ENCODE results near the gene FRMPD4. TPM values are rescaled to one million over a fixed set of nuclear protein-coding genes. Genes with fewer than 3 reads are reported as not detected.
"Not testable (repeated sequence)": the region's sequence is repeated elsewhere in the genome, so short reads cannot be mapped to it uniquely, and the experiment has no call there.

Gene FRMPD4
- total and polyA plus RNA-seq, 2 experiments from 2014 or later, result 0.19 to 0.80 TPM

- DNase-seq (ENCODE audit: low spot score), result peak; percentile 49
- H3K4me1 Mint-ChIP-seq, result peaks cover 1% of the 10 kb centered on the region; the same call in 1 of the 3 replicates
Observed at GRCh38 chrX:12497832-12498591, 359.7 kb downstream of the FRMPD4 start.

GRCh38 chrX:12505127-12505526 is 366.9 kb downstream of the FRMPD4 start:
- H3K9me3 Mint-ChIP-seq, result no peaks in the 10 kb centered on the region

More at GRCh38 chrX:12497832-12498591, 359.7 kb downstream of the FRMPD4 start:
- ATAC-seq, result peak; percentile 91
- Mint-ChIP-seq H3K9me3 (no peaks in the 10 kb centered on the region), H3K36me3 (ENCODE audit: low read depth) (no peaks in the 10 kb centered on the region), H3K4me3 (no peak overlapping the region), H3K27ac (no peak overlapping the region), H3K27me3 (ENCODE audit: insufficient read depth, low read depth, poor library complexity) (no peaks in the 10 kb centered on the region)
- Histone ChIP-seq H3K4me1 (ENCODE audit: insufficient read depth) (peaks cover 2% of the 10 kb centered on the region; the same call in 1 of the 2 replicates), H3K36me3 (ENCODE audit: insufficient read depth) (no peaks in the 10 kb centered on the region), H3K27ac (ENCODE audit: low read depth) (no peak overlapping the region), H4K20me1 (replicated peaks; ENCODE audit: insufficient read depth) (no peaks in the 10 kb centered on the region), H3K27me3 (ENCODE audit: insufficient read depth) (no peaks in the 10 kb centered on the region), H3K79me2 (replicated peaks; ENCODE audit: insufficient read depth) (no peaks in the 10 kb centered on the region), H2AFZ (no peak overlapping the region), H3K4me2 (no peak overlapping the region), H3K9me2 (ENCODE audit: insufficient read depth) (no peaks in the 10 kb centered on the region), H3K4me3 (no peak overlapping the region), H3F3A (replicated peaks; ENCODE audit: low read depth) (no peaks in the 10 kb centered on the region)
- peak; percentile 56 to 80 for TF ChIP-seq CTCF (conservative IDR thresholded peaks at IDR 0.05; ENCODE audit: low read depth in 2 of 2)
- TF ChIP-seq CREB1 (CRISPR knock-in tag; IDR thresholded peaks at IDR 0.05; ENCODE audit: low read depth), result no peak
- TF ChIP-seq POLR2AphosphoS5 (IDR thresholded peaks at IDR 0.05; ENCODE audit: low read depth), result no peak
- TF ChIP-seq NANOG (IDR thresholded peaks at IDR 0.05; ENCODE audit: borderline replicate concordance), result no peak

DNA sequence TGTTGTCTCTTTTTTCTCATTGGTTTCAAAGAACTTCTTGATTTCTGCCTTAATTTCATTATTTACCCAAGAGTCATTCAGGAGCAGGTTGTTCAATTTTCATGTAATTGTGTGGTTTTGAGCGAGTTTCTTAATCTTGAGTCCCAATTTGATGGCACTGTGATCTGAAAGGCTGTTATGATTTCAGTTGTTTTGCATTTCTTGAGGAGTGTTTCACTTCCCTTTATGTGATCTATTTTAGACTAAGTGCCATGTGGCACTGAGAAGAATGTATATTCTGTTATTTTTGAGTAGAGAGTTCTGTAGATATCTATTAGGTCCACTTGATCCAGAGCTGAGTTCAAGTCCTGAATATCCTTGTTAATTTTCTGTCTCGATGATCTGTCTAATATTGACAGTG is 377.1 kb downstream of the FRMPD4 start:
- H3K36me3 ChIP-seq (ENCODE audit: insufficient read depth); H3K27ac ChIP-seq (ENCODE audit: low read depth); H3K27me3 Mint-ChIP-seq (ENCODE audit: insufficient read depth, low read depth, poor library complexity); H3K4me3 ChIP-seq; H3K4me2 ChIP-seq; DNase-seq (ENCODE audit: low spot score); ATAC-seq; H2AFZ ChIP-seq; H3K4me1 ChIP-seq (ENCODE audit: insufficient read depth); H4K20me1 ChIP-seq (replicated peaks; ENCODE audit: insufficient read depth); H3K79me2 ChIP-seq (replicated peaks; ENCODE audit: insufficient read depth); H3K27me3 ChIP-seq (ENCODE audit: insufficient read depth); H3K4me3 Mint-ChIP-seq; H3K4me1 Mint-ChIP-seq; H3F3A ChIP-seq (replicated peaks; ENCODE audit: low read depth); H3K36me3 Mint-ChIP-seq (ENCODE audit: low read depth); H3K27ac Mint-ChIP-seq; H3K9me2 ChIP-seq (ENCODE audit: insufficient read depth): not testable (repeated sequence)
- H3K9me3 Mint-ChIP-seq, result peaks cover 13% of the 10 kb centered on the region; the same call in 2 of the 3 replicates

More at GRCh38 chrX:12505127-12505526, 366.9 kb downstream of the FRMPD4 start:
- Histone ChIP-seq H3K4me1 (ENCODE audit: insufficient read depth) (no peaks in the 10 kb centered on the region), H3K4me3 (no peak overlapping the region), H3K36me3 (ENCODE audit: insufficient read depth) (no peaks in the 10 kb centered on the region), H3K79me2 (replicated peaks; ENCODE audit: insufficient read depth) (no peaks in the 10 kb centered on the region), H3K9me2 (ENCODE audit: insufficient read depth) (no peaks in the 10 kb centered on the region), H3K27me3 (ENCODE audit: insufficient read depth) (no peaks in the 10 kb centered on the region), H4K20me1 (replicated peaks; ENCODE audit: insufficient read depth) (no peaks in the 10 kb centered on the region), H3F3A (replicated peaks; ENCODE audit: low read depth) (no peaks in the 10 kb centered on the region), H2AFZ (no peak overlapping the region), H3K4me2 (no peak overlapping the region), H3K27ac (ENCODE audit: low read depth) (no peak overlapping the region)
- ATAC-seq, result no peak
- Mint-ChIP-seq H3K27ac (no peak overlapping the region), H3K4me3 (no peak overlapping the region), H3K36me3 (ENCODE audit: low read depth) (no peaks in the 10 kb centered on the region), H3K27me3 (ENCODE audit: insufficient read depth, low read depth, poor library complexity) (no peaks in the 10 kb centered on the region), H3K4me1 (no peaks in the 10 kb centered on the region)
- TF ChIP-seq, protein P1, sequence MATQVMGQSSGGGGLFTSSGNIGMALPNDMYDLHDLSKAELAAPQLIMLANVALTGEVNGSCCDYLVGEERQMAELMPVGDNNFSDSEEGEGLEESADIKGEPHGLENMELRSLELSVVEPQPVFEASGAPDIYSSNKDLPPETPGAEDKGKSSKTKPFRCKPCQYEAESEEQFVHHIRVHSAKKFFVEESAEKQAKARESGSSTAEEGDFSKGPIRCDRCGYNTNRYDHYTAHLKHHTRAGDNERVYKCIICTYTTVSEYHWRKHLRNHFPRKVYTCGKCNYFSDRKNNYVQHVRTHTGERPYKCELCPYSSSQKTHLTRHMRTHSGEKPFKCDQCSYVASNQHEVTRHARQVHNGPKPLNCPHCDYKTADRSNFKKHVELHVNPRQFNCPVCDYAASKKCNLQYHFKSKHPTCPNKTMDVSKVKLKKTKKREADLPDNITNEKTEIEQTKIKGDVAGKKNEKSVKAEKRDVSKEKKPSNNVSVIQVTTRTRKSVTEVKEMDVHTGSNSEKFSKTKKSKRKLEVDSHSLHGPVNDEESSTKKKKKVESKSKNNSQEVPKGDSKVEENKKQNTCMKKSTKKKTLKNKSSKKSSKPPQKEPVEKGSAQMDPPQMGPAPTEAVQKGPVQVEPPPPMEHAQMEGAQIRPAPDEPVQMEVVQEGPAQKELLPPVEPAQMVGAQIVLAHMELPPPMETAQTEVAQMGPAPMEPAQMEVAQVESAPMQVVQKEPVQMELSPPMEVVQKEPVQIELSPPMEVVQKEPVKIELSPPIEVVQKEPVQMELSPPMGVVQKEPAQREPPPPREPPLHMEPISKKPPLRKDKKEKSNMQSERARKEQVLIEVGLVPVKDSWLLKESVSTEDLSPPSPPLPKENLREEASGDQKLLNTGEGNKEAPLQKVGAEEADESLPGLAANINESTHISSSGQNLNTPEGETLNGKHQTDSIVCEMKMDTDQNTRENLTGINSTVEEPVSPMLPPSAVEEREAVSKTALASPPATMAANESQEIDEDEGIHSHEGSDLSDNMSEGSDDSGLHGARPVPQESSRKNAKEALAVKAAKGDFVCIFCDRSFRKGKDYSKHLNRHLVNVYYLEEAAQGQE (IDR thresholded peaks at IDR 0.05; ENCODE audit: unreplicated experiment), result no peak
- TF ChIP-seq JUNB (IDR thresholded peaks at IDR 0.05; ENCODE audit: unreplicated experiment) (no peak), POLR2AphosphoS5 (IDR thresholded peaks at IDR 0.05; ENCODE audit: low read depth) (no peak)
- TF ChIP-seq, protein P2, sequence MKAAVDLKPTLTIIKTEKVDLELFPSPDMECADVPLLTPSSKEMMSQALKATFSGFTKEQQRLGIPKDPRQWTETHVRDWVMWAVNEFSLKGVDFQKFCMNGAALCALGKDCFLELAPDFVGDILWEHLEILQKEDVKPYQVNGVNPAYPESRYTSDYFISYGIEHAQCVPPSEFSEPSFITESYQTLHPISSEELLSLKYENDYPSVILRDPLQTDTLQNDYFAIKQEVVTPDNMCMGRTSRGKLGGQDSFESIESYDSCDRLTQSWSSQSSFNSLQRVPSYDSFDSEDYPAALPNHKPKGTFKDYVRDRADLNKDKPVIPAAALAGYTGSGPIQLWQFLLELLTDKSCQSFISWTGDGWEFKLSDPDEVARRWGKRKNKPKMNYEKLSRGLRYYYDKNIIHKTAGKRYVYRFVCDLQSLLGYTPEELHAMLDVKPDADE (IDR thresholded peaks at IDR 0.05), result no peak
- no peak for DNase-seq (ENCODE audit: low spot score)

Data from GM23338 (cell line).